NCI-H146 treated with DMSO at 0.1 percent for 48 hours (cell line): Measurements from ENCODE around the gene MAP2K7.
A peak's percentile ranks its signal among the peaks of the same experiment; 100 is the strongest.

Experiments used
- DNase-seq: peaks from one replicate; lab custom pipeline; 2025; ENCODE audit not compliant: unreplicated experiment; lab: John Stamatoyannopoulos, UW

MAP2K7 gene

GRCh38 chr19:7918615-7919421 is 15.1 kb downstream of the MAP2K7 start:
- no peak for DNase-seq

DNA sequence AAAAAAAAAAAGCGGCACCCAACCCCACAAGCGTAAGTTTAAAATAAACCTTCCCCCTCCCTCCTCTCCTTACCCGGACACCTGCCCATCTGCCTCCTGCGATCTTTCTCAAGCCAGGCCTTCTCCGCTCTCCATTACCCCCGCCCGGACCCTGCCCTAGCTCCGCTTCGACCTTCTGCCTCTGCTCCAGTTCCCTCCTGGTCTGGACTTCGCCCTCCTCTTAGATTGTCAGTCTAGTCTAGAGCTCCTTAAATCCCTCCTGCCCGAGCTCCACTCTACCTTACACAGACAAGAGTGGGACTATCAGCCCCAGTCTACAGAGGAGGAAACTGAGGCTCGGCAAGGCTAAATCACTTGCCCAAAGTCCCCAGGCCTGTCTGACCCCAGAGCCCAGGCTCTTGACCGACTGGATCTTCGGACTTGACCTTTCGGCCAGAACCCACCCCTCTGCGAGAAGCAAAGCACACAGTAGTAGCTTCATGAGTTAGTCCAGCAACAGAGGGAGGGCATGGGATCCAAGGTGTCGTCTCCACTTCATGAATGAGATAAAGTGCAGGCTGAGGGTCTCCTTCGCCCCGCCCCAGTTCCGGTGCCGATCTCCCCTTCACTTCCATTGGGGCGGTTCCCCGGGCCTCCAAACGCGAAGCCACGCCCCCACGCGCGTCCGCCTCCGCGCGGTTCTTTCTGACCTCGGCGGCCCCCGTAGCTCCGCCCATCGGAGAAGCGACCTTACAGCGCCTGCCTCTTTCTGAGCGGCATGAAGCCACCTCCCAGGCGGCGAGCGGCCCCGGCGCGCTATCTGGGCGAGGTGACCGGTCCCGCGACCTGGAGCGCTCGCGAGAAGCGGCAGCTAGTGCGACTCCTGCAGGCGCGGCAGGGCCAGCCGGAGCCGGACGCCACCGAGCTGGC is 16.2 kb downstream of the MAP2K7 start, which contains the start of gene SNAPC2:
SNAPC2 (plus strand) TSS at position 729 of the 909 bp plus-strand sequence; CDS start at position 758, 29 bp downstream.
- peak; percentile 64 for DNase-seq

DNA sequence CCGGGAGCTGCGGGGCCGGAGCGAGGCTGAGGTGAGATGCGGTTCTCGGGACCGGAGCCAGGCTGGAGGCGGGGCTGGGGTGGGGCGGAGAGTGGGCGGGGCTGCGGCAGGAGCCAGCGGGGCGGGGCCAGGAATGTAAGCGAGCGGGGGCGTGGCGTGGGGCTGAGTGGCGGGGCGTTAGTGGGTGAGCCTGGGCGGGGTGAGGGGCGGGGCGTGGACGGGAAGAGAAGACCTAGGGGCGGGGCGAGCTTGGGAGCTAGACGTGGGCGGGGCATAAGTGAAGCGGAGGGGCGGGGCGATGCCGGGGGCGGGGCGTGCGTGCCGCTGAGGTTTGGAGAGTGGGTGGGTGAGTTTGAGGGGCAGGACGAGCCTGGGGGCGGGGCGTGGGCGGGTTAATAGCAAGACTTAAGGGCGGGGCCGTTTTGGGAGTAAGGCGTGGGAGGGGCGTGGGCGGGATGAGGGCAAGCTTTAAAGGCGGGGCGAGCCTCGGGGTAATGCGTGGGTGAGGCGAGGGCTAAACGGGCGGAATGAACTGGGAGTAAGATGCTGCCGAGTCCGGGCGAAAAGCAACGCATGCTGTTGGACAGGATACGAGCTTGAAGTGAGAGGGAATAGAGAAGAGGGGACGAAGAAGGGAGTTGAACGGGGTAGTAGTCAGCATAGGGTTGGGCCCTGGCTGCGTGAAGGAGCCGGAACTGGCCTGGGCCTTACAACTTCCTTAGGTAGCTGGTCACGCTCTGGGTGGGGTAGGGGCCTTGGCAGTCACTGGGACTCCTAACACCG is 17.0 kb downstream of the MAP2K7 start:
- peak; percentile 82 for DNase-seq

DNA sequence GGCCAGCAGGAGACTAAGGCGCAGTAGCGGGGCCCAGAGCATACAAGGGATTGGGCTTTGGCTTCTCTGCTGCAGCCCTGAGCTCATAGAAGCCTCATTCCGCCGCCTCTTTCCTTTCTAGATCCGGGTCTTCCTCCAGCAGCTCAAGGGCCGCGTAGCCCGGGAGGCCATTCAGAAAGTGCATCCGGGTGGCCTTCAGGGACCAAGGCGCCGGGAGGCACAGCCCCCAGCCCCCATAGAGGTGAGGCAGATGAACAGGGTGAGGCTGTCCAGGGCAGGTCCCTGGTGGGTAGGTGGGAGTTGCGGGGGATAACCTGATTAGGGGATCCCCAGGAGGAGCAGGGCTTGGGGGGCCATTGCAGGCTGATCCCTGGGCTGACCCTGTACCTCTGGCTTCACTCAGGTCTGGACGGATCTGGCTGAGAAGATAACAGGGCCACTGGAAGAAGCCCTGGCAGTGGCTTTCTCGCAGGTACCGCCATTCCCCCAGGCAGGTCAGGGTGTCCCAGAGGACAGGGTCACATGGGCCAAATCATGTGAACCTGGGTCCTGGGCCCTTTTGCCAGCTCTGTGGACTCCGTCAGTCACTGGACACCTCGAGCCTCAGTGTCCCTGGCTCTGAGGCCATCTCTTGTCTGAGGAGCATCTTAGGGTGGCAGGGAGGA is 17.8 kb downstream of the MAP2K7 start:
- DNase-seq, result no peak

GRCh38 chr19:7921967-7922835 is 18.5 kb downstream of the MAP2K7 start:
- DNase-seq, result no peak

DNA sequence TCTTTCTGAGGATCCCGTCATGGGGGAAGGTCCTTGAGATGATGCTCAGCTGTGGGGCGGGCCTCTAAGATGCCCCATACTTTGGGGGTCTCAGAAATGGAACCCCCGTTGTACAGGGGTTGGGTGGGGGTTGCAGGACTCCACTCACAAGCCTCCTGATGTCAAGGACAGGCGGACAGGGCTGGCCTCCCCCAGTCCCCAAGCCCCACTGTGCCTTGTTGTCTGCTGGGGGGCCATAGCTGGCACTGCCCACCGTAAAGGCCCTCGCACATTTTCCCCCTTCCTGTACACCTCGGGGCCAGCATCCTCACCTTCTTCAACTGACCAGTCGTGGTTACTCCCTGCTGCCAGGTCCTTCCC is 19.1 kb downstream of the MAP2K7 start:
- DNase-seq, result no peak

DNA sequence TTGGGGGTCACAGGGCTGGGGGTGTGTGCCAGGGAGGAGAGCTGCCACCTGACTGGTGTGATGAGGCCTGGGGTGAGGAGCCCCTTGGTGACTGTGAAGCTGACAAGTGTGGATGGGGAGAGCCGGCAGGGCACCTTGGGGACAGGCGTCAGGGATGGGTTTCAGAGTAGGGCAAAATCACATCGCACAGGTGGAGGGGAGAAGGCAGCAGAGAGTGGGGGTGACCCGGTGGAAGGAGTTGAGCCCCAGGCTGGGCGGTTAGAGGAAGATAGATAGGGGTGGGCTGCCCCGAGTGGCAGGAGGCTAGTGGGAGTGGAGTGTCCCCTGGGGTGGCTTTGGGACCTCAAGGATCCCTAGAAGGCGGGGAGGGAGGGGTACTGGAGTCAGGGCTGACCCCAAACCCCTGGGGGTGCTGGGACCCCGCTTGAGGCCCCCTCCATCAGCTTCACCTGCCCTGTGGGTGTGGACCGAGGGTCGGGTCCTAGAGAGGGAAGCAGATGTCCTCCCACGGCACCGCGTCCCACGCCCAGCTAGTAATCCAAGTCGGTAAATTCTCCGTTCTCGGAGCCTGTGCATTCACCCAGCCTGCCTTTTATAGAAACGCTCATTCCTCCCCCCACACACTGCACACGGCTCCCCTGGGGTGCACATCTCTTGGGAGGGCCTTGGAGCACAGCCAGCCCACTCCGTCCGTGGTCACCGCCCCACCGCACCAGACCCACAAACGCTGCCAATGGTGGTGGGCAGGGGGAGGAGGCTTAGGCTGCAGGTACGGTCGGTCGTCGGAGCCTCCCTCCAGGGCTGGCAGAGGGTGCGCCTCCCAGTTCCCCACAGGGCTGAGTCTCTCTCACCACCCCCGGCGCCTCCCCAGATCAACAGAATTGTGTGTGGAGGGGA is 19.9 kb downstream of the MAP2K7 start:
- DNase-seq, result no peak

DNA sequence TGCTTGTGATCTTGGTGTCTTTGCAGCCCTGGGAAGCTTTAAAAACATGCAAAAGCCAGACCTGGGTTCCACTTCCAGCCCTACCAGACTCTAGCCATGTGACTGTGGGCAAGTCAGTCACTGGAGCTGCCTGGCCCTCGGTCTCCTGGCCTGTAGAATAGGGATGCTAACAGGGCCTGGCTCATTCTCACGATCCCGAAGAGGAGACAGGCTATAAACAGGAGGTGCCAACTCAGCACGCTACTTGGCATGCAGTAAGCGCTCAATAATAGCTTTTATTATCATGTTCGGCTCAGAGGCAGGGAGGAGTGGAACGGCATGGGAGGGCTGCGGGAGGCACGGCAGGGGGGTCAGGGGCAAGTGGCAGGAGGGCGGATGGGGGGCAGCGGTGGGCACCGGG is 20.6 kb downstream of the MAP2K7 start:
- DNase-seq, result no peak

DNA sequence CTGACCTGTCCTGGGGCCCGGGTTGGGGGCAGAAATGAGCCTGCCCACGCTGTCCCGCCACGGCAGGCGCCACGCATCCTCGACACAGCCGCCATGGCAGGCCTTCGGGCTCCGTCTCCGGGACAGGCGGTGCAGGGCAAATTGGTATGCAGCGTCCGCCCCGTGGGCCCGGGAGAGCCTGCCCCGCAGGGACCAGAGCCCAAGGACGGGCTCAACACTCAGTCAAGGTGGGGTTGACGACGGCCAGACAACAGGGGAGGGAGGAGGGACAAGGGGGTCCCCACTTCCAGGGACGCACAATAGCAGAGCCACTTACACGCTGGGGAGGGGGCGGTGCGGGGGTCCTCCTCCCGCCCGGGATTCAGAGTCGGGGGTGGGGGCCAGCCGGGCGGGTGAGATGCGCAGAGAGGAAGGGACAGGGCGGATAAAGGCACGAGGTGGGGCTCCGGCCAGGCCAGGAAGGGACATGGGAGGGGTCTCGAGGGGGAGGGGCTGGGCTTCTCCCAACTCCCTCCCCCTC is 21.0 kb downstream of the MAP2K7 start:
- no peak for DNase-seq

DNA sequence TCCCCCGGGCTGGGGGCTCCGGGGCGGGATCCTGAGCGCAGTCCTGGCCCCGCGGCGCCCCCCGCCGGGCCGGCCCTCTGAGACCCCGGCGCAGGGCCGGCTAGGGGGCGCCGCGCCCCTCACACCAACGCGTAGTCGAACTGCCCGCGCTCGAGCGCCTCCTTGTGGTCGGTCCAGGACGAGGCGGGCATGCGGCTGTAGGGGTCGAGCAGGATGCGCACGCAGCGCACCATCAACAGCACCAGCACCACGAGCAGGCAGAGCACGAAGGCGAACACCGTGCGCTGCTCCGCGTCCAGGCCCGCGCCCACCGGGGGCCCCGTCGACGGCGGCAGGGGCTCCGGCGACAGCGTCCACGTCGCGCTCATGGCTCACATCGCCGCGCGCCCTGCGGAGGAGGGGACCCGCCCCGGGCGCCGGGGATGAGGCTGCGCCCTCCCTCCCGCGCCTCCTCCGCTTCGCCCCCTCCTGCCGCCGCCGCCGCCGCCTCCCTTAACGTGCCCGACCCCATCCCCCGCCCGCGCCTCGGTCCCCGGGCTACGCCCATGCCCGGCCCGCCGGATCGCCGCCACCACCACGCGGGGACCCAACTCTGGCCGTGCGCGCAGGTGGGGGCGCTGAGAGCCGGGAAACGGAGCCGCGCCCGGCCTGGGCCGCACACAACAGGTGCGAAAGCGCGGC is 21.6 kb downstream of the MAP2K7 start:
- DNase-seq, result peak; percentile 37

GRCh38 chr19:7926021-7926726 is 22.5 kb downstream of the MAP2K7 start, which contains the start of gene CTXN1:
Gene CTXN1, minus strand, starts transcription at chr19:7926135. Its CDS starts 597 bp downstream, at chr19:7925538.
- no peak for DNase-seq

GRCh38 chr19:7926727-7927604 is 23.3 kb downstream of the MAP2K7 start:
- DNase-seq, result no peak

DNA sequence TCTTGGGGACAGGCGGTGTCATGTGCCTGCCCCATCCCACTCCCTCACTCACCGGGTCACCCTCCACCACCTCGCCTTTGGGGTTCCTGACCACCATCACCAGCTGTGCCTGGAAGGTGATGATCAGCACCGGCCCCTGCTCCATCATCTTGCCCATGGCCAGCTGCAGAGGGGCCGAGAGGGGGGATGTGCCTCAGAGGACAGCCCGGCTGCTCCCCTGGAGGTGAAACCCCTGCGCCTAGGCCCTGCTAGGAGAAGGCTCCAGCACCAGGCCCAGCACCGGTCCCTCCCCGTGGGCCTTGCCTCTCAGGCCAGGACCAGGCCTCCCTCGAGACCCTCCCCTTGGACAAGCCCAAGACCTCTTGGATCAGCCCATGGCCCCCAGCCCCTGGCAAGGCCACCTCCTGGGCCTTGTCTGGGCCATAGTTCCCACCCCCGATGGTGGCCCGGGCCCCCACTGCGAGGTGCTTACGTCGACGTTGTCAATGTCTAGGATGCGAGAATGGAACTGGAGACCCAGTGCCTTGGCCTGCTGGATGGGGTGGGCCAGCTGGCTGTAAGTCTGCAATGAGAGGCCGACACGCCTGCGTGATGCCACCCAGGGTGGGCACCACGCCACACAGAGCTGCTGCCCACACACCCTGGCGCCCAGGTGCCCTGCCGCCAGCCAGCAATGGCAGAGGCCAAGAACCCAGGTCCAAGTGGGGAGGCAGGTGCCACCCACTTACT is 24.1 kb downstream of the MAP2K7 start:
- DNase-seq, result no peak

DNA sequence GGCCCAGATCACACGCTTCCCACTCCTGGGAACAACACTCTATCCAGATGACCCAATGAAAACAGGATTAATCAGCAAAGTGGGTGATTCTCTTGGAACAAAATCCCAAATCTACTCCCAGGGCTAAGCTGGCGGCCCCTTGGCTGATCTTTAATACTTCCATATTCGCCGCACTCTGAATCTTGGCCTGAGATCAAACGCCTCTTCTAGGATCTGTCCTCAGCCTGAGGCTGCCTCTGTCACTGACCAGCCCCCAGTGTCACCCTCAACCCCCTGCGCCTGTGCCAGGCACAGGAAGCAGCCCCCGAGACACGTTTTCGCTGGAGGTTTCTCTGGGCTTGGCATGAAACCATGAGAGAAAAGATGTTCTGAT is 24.6 kb downstream of the MAP2K7 start:
- DNase-seq, result no peak
